GM18868 (cell line): ENCODE data around the gene AMFR.

ENCODE experiments used
- ATAC-seq: cut with Tn5 transposase; IDR thresholded peaks from one replicate; pipeline ENCODE4 v1.9.1; 2021; ENCODE audit warnings: mild to moderate bottlenecking, moderate library complexity; ENCODE audit not compliant: unreplicated experiment

Gene AMFR

DNA sequence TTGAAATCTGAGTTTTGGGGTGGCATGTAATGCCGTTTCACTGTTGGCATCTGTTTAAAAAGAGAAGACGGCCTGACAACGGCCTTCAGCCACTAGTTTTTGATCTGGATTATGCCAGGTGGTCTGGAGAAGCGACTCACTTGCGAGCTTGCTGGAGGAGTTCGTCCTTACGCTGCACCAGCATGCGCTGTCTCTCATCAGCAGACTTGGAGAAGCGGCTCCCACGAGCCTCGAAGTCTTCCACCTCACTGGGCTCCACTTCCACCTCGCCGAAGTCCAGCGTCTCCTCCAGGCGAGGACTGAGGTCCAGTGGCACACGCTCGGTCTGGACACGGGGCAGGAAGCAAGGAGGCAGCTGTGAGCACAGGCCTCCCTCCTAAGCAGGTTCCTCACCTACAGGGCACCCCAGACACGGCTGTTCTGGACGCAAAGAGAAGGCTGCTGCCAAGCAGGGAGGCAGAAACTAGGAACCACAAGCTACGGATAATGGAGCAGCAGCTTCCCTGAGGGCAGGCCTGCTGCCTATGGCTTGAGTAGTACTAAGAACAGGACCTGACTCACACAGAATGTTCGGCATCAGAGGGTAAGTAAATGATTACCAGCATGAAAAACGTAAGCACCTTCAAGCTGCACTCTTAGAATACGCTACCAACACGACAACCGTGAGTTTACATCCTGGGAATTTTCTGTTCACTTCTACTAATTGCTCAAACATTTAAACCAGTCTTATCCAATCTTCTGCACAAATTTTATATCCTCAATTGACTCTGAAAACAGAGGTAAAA is 61.4 kb downstream of the AMFR start:
- ATAC-seq, result no peak

DNA sequence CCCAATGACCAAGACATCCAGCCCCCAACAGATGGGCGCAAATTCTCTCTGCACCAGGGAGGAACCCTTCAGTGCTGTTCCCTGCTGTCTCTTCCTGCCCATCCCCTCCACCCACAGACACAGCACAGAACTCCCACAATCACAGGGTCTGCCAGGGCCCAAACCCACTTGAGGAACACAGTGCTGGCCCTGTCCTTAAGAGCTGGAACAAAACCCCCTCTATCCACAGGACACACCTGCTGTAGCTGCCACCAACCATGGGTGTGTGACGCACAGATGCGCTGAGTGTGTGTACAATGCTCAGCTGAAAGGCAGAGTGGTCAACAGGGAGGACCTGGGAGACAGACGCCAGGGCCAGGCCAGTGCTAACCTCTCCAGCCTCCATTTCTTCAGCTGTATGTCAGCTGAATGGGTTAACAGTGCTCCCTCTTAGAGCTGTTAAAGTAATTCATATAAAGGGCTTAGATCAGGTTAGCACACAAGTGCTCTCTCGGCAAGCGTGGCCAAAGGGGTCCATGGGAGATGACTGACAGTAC is 62.1 kb downstream of the AMFR start:
- ATAC-seq, result no peak

DNA sequence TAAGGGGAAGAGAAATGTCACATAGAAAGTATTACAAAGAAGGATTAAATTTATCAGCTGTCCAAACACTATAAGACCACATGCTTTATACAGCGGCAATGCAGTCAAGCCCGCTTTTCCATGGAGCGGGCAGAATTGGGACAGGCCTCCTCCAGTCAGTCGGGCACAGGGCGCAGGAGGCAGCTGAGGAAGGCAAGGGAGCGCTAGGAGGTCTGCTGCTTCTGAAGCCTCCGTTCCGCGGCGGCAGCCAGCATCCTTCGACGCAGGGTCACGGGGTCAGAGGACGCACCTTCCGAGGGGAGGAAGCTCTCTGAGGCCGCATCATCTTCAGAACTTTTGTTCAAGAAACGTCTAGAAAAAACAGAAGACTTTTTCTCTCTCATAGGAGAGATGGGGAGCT is 62.6 kb downstream of the AMFR start:
- no peak for ATAC-seq

DNA sequence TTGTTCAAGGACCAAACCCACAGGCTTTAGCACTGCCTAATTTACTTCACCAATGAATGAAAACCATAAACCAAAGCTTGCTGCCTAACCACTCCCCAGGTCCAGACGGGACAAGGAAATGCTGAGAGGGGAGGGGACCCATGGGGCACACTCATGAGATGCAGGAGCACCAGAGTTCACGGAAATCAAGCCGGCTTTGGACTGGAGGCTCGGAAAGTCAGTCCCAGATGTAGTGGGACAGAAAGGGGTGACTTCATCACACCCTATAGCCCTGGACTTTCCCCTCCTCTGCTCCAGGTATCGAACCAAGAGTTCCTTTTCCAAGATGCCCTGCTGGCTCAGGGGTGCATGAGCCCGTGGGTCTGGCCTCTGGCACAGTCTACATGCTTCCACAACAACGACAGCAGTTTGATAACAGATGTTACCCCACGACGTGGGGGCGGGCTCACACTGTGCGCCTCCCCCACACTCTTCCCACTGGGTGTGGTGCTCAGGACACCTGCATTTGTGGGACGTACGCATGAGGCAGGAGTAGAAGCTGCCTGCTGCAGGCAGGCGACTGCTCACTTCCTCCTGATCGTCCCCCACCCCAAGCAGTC is 63.2 kb downstream of the AMFR start:
- ATAC-seq, result no peak

DNA sequence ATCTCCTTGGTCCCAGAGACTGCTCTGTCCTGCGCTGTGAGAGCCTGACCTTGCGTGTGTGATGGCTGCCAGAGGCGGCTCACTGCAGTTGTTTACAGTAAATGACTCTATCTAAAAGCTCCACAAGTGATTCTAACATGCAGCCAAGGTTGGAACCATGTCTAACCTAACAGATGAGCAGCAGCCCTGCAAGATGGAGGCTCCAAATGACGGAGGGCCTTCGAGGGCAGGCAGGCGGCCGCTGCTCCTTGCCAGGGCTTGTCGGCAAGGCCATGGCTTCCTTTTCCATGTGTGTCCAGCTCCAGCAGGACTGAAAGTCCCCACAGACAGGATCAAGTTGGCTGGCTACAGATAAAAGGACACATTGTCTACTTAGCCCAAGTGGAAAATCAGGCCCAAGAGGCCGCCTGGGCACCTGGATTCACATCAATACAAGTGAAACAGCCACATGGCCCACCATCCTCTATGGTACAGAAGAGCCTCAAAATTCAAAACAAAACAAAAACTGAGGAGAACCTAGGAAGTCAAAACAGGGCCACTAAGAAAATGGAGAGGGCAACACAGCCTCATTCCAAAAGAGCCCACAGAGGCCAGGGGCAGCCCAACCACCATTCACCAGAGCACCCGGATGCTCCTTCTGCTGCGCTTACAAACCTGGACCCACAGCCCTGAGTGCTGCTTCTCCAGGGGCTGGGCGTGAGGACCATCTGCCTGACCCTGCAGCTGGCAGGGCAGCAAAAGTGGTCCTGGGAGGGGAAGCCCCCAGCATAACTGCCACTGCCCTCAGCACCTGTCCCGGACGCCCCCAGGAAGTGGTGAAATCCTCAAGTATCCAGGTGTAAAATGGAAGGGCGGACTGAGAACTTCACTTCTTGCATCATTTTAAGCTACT is 65.0 kb downstream of the AMFR start:
- no peak for ATAC-seq

DNA sequence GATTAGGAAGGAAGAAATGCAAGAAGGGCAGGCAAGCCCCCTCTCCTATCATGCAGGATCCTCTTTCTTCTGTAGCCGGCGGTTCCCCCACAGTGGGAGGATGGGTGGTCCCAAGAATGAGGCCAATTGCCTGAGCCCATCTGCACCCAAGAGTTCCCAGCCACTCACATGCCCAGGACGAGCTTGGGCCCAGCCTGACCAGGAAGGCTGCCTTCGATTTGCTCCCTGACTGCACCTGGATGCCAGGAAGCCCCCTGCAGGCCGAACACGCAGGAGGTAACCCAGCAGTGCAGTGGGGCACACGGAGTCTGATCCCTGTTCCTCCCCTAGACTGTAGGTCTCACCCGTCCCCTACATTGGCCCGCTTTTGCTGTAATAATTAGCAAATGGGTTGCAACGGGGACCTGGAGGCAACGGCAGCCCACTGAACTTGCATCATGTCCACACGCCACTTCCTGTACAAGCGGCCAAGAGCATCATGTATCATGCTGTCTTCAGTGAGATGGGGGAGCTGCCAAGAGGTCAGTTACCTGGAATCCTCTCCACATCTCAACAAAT is 67.5 kb downstream of the AMFR start:
- no peak for ATAC-seq

DNA sequence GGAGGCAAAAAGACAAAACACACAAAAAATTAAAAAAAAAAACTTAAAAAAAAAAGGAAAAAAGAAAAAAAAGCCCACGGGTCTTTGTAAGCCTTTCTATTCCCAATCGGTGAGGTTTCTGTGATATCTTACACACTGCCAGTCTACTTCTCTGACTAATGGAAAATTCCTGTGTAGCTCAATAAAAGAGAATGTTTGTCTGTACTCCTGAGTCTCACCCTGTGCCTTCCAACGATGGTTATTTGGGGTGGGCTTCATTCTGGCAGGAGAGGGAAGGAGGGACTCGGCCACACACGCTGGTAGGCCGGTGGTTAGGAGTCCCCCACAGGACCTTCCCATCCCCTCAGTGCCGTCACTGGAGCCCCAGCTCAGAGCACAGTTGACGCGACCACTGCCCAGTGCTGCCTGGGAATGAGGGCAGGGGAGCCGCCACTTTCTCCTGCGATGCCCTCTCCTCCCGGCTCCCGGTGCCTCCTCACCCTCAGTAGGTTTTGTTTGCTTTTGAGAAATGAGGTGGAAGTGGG is 68.0 kb downstream of the AMFR start:
- ATAC-seq, result no peak

DNA sequence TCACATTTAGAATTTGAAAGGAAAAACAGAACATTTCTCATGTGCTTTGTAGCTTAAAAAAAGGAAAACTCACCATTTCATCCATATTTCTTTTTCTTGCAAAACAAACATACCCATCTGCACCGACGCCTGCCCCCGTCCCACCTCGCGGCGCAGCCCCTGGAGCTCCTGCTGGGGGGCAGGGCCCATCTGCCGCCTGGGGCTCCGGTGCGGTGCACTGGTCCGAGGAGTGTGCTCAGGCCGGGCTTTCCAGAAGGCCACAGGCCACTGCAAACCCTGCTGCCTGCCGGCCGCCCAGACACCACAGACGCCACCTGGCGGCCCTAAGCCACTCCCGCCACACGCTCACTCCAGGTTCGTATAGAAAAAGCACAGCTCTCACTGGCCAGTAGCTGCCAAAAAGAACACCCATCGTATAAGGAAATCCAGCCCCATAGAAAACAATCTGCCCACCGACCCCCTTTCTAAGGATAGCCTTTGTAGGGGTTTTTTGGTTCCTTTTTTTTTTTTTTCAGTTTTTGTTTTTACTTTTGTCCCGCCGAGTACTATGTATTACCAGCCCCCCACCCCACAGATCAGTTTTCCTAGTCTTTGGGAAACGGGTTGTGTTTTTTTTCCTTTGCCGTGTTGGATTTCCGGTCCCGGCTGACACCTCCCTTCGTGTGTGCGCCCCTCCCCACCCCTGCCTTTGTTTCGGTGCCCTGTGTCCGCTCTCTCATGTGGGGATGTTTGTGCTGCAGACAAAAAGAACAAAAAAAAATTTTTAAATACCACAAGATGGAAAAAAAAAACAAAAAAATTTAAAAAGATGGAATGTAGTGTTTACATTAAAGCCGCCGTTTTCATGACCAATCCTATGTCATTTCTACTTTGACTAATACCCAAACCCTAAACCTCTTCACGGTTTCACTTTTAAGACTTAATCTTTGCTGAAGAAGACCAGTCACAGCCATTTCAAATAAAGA is 68.8 kb downstream of the AMFR start:
- ATAC-seq, result peak; percentile 90

DNA sequence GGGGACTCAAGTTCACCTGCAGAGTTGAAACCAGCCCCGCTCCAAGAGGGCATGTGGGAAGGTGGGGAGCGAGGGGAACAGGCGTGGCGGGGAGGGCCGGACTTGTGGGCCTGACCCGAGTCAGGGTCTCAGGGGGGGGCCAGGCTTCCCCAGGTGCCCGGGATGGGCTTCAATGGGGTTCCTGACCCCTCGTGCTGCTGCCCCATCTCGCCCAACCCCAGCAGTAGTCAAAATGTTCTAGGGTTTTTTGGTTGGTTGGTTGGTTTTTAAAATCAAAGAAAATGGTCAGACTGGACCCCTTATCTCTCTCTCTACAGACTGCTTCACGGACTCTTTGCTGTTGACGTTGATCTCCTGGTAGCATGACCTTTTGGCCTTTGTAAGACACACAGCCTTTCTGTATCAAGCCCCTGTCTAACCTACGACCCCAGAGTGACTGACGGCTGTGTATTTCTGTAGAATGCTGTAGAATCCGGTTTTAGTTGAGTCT is 69.5 kb downstream of the AMFR start:
- ATAC-seq, result no peak

DNA sequence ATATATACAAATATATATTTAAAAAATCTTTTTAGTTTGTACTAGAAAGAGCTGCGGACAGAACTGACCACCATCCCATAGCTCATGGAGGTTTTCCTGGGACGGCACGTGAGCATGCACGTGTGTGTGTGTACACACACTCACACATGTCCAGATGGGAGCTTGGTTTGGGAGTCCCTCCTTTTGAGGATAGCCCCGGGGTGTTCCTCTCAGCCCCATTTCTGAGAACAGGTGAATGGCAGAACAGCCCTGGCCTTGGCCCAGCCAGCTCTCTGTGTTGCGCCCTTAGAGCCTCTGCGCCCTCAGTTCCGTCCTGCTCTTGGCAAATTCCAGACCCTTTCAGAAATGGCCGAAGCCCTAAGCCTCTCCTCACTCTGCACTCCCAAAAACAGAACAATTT is 70.1 kb downstream of the AMFR start:
- ATAC-seq, result no peak

DNA sequence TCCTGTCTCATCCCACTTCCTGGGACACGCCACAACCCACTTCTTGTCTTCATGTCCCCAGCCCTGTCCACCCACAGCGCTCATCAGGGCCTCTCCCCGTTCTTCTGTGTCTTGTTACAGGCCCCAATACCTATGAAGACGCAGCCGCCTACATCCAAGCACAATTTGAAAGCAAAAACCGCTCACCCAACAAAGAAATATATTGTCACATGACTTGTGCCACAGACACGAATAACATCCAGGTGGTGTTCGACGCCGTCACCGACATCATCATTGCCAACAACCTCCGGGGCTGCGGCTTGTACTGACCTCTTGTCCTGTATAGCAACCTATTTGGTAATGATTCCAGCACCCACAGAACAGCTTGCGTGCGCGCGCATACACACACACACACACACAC is 70.6 kb downstream of the AMFR start:
- ATAC-seq, result no peak

DNA sequence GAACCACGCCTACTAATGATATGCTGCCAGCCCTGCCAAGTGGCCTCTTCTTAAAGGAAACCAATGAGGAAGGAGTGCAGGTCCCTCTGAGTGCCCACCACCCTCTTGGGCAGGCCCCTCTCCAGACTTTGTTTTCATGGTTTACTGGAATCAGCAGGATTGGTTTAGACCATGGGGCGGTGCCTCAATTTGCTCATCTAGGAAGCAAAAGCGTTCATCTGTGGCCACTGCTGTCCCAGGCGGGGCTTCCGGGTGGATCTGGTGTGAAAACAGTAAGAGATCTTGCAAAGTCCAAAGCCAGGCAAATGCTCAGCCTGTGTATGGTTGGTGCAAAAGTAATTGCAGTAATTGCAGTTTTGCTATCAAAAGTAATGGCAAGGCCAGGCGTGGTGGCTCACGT is 71.3 kb downstream of the AMFR start:
- ATAC-seq, result no peak

DNA sequence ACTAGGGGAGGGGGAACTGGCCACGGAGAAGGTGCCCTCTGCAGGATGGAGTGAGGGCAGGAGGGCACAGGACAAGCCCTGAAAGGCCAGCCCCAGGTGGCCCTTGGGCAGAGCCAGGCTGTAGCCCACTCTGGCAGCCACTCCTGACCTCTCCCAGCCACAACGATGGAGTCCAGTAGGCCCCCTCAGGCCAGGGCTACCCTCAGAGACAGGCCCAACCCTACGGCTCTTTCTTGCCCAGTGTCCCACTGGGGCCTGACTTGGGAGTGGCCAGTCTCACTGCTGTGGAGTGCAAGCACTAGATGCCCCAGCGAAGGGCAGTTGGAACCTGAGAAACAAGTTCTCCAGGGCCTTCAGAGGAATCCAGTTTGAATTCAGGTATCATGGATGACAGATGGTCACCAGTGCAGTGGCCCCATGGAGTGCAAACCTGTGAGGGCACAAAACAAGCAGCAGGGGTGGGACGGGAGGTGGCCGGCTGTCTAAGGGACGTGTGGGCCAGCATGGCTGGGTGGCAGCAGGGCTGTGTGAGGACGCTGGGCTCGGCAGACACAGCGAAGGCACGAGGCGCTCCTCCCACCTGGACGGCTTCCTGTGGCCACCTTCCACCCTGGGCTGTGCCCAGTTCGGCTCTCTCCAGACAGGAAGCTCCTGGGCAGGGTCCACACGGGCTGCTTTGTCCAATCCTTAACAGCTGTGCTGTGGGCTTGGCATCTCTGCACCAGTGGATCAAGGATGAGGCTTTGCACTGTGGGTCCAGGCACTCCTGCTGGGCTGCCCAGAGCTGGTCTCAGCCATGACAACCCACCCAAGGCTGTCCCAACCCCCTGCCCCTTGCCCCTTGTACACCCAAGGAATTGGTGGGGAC is 72.1 kb downstream of the AMFR start:
- no peak for ATAC-seq

DNA sequence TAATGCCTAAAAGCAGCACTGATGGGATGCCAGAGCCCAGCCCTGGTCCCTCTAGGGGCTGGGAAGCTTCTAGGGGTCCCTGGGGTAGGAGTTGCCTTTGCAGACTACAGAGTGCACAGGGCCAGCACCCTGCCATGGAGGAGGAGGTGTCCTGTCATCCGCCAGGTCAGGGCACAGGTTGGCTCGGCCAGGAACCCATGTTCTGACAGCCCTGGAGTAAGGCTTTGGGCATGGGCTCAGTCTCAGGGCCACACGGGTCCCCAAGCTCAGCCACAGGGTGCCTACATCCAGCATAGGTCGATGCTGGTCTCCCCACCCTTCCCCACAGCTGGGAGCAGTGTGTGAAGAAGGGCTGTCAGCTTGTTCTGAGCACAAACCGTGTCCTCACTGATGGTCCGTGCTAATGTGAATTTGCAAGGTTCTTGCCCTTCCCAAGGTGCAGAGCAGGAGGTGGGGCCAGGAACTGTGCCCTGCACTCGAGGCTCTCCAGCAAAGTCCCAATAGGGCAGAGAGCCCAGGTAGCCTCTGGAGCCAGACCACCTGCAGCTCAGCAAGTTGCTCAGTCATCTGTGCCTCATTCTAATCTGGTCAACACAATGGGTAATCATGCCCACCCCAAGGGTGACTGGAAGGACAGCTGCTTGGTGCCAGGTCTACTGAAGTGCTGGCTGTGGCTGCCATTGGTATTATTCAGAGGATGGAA is 72.8 kb downstream of the AMFR start:
- no peak for ATAC-seq

DNA sequence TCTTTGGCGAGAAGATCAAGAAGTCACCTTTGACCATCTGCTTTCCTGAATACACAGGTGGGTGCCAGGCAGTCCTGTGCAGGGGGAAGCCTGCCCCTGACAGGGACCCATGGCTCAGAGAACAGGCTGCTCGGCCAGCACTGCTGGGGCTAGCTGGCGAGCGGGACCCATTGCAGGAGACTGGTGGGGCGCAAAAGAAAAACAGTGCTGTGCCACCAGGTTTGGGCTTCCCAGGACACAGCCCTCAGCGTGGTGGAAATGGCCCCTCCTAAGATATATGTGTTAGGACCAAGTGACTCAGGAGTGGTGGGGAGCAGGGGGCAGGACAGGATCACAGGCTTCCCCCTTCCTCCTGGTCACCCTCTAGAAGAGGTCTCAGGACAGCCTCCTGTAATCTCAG is 73.9 kb downstream of the AMFR start:
- no peak for ATAC-seq

DNA sequence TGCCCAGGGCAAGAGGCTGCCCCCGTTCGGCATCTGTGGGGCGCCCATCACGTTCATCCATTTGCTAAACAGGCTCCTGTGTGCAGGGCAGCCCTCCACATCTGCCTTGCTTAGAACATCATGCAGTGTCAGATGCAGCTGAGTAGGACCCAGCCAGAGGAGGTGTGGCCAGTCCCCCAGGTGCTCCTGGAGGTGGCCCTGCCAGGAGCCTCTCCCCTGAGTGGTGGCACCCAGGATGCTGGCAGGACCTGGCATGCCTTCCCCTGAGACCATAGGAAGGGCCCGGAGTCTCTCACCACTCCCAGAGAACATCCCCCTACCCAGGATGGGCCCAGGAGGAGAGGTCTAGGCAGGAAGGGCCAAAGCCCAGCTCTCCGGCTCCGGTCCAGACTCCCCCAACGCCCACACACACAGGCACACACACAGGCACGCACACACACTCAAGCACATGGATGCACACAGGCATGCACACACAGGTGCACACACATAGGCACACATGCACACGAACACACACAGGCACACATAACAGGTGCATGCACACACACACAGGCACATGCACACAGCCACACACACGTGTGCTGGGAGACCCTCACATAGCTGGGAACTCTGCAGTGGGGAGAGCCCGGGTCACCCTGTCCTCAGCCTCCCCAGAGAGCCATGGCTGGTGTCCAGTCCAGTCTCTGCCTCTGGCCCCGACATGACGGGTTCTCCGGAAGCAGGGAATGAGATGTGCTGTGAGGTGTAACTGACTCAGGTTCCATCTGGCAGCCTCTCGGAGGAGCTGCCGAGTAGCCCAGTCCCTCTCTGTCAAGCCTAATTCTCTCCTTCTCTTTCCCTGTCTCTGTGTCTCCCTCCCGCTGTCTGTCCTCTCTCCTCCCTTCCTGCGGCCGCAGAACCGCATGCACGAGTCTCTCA is 74.6 kb downstream of the AMFR start:
- no peak for ATAC-seq

DNA sequence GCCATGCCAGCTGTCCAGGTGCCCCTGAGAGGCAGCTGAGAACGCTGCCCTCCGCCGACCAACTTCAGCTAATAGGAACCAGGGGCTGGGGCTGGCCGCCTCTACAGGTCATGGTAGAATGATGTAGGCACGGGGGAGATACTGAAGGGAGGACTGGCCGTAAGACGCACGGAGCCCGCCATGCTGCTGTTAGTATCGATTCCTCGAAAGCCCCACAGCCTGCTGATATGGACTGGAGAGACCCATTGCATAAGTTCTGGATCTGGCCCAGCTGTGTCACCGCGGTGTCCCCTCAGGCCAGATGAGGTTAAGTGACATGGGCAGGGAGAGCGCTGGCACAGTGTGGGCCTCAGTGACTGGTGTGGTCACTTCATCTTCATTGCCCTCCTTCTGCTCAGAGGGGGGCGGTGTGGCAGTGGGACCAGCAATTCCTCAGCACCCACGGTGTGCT is 75.6 kb downstream of the AMFR start:
- ATAC-seq, result no peak
